ENCODE results near the gene CCDC57. TPM values are rescaled to one million over a fixed set of nuclear protein-coding genes. Genes with fewer than 3 reads are reported as not detected.

Gene CCDC57
- total RNA-seq, 1 donor from 2014 or later, result 8.6 TPM

GRCh38 chr17:82108961-82109475 is 103.6 kb downstream of the CCDC57 start:
- ATAC-seq (ENCODE audit: poor library complexity), result no peak

GRCh38 chr17:82108496-82108945 is 104.1 kb downstream of the CCDC57 start:
- DNase-seq (no peak), ATAC-seq (ENCODE audit: poor library complexity) (no peak)
- intact Hi-C loops (cut with DNase I), result no loop called here

More at GRCh38 chr17:82108961-82109475, 103.6 kb downstream of the CCDC57 start:
- intact Hi-C loops (cut with DNase I), result no loop called here
- no peak for DNase-seq

DNA sequence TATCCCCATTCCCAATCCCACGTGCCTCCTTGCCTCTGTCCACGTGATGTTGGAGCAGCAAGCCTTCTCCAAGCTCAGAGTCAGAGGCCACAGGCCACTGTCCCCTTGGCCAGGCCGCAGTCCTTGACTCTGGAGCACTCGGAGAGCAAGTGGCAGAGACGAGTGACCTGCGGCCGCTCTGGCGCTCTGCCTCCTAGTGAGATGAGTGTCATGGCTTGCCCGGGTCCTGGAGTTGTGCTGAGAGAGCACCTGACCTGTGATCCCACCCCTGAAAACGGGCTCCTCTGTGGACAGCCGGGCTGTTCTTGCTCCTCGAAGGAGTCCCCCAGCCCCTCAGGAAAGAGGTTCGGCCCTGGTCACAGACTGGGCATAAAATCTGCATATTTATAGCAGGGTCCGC is 104.6 kb downstream of the CCDC57 start:
- ATAC-seq (ENCODE audit: poor library complexity) (no peak), DNase-seq (peak; percentile 46)
- intact Hi-C loops (cut with DNase I), result no loop called here

DNA sequence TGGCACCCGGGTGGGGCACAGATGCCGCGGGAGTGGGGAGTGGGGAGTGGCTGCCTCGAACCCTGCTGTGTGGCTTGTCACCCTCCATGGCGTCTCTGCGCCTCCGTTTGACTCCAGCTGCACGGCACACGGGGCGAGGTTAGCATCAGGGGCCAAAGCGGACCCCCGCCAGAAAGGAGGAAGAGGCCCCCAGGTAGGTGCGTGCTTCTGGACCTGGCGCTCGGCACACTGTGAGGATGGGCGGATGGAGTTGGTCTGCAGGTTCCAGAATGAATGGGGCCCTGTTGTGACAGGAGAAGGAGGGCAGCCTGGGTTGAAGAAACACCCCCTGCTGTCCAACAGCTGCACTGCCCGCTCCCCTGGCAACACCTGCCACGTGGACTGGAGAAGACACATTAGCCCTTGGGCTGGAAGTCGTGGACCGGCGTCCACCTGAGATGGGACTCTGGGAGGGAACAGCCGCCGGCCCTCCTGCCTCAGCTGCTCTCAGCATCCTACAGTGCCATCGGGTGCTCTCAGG is 105.2 kb downstream of the CCDC57 start:
- DNase-seq, result peak; percentile 40
- no peak for ATAC-seq (ENCODE audit: poor library complexity)
- intact Hi-C loops (cut with DNase I), result no loop called here

DNA sequence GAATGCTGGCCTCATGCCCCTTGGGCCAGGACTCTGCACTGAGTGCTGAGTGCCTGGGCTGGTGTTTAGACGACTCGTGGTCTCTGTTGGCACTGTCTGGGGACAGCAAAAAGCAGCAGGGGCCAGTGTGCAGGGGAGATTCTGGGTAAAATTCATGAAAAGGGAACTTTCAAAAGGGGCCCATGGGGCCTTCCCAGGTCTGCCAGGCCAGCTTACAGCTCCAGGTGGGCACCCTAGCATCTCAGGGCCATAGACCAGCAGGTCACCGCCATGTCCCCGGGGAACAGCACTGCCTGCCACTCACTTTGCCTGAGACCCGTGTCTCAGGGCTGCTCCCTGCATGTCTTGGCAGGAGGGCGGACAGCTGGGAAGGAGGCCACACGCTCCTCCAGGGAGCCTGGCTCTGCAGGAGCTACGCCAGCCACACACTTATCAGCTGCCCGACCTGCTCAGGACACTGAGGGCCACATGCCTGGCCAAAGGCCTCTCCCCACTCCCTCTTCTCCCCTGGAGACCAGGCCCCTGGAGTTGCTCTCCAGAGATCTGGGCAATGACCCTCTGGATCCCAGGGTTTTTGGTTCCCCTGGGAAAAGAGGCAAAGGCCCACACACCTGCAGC is 105.8 kb downstream of the CCDC57 start:
- intact Hi-C loops (cut with DNase I), result no loop called here
- ATAC-seq (ENCODE audit: poor library complexity) (peak; percentile 9), DNase-seq (peak; percentile 43)

DNA sequence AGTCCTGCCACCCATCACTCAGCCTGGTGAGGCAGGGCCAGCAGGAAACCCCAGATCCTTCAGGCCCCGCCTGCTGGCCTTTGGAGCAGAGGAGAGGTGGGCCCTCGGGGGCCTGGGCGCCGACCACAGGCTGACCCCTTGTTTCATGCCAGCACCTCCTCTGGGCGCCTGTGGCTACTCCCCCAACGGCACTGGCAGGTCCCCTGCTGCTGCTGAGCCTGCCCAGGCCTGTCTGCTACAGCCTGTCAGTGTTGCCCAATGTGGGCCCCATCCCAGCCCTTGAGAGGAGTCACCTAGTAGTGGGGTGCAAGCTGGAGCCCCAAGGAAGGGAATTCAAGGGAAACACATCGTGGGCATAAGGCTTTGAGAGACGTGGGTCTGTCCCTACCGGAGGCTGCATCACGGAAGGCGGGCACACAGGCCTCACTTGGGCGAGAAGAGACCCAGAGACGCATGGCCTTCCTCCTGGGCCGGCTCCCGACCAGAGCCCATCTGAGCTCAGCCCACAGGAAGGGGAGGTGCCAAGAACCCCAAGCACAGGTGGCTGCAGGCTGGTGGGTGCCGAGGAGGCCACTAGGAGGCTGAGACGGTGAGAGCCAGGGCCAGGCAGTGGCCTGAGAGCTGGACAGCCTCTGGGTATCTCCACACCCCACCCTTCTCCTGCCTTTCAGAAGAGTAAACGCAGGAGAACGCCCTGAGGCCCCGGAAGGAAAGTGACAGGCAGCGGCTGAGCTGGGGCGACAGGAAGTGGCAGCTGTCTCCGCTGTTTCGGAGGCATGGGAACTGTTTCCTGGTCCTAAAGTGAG is 106.6 kb downstream of the CCDC57 start:
- DNase-seq, result peak; percentile 74
- intact Hi-C loops (cut with DNase I), result no loop called here
- peak; percentile 43 for ATAC-seq (ENCODE audit: poor library complexity)

- intact Hi-C loops (cut with DNase I), result no loop called here
- DNase-seq, result peak; percentile 37
Measured at GRCh38 chr17:82105417-82105881, 107.2 kb downstream of the CCDC57 start.

GRCh38 chr17:82104797-82105416 is 107.7 kb downstream of the CCDC57 start:
- DNase-seq (no peak), ATAC-seq (ENCODE audit: poor library complexity) (no peak)
- intact Hi-C loops (cut with DNase I), result no loop called here

More at GRCh38 chr17:82105417-82105881, 107.2 kb downstream of the CCDC57 start:
- no peak for ATAC-seq (ENCODE audit: poor library complexity)

DNA sequence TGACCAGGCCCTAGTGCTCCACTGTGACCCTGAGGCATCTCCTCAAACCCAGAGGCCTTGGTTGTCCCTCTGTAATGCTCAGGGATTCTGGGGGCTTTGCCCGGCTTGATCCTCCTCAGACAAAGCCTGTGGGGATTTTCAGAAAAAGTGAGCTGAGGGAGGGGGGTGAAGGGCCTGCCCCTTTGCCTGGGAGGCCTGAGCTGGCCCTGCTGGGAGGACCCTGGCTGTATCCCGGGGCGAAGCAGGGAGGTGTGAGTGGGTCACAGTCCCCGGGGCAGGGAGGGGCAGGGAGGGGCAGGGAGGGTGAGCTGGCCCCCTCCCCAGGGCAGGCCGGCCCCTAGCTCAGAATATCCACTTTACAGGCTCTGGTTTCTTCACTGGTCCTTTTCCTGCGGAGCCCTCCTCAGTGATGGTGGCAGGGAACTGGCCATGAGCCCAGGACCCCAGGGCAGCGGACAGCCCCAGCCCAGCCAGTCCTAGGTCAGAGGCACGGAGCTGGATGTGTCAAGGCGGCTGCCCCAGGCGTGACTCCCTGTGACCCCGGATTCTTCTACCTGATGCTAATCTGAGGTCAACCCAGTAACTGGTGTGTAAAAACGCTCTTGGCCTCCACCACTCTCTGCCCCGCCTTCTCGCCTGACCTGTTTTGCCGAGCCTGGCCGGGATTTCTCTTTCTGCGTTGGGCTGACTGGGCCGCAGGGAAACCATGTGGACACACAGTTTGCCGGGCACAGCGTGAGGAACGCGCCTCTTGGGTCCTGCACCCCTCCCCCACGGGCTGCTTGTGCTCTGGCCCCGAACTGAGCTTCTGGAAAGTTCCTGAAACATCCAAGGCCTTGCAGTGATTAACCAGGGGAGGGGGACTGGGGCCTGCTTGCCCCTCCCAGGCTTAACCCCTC is 108.8 kb downstream of the CCDC57 start:
- ATAC-seq (ENCODE audit: poor library complexity), result peak; percentile 11
- peak; percentile 79 for DNase-seq
- intact Hi-C loops (cut with DNase I), result no loop called here

- intact Hi-C loops (cut with DNase I), result no loop called here
- DNase-seq (peak; percentile 47), ATAC-seq (ENCODE audit: poor library complexity) (no peak)
Measured at GRCh38 chr17:82101767-82102679, 110.6 kb downstream of the CCDC57 start.

- DNase-seq, result peak; percentile 46
- intact Hi-C loops (cut with DNase I), result no loop called here
Measured at GRCh38 chr17:82101301-82101715, 111.3 kb downstream of the CCDC57 start.

GRCh38 chr17:82100502-82101298 is 111.9 kb downstream of the CCDC57 start:
- intact Hi-C loops (cut with DNase I), result no loop called here
- ATAC-seq (ENCODE audit: poor library complexity) (no peak), DNase-seq (peak; percentile 39)

More at GRCh38 chr17:82101301-82101715, 111.3 kb downstream of the CCDC57 start:
- ATAC-seq (ENCODE audit: poor library complexity), result no peak

DNA sequence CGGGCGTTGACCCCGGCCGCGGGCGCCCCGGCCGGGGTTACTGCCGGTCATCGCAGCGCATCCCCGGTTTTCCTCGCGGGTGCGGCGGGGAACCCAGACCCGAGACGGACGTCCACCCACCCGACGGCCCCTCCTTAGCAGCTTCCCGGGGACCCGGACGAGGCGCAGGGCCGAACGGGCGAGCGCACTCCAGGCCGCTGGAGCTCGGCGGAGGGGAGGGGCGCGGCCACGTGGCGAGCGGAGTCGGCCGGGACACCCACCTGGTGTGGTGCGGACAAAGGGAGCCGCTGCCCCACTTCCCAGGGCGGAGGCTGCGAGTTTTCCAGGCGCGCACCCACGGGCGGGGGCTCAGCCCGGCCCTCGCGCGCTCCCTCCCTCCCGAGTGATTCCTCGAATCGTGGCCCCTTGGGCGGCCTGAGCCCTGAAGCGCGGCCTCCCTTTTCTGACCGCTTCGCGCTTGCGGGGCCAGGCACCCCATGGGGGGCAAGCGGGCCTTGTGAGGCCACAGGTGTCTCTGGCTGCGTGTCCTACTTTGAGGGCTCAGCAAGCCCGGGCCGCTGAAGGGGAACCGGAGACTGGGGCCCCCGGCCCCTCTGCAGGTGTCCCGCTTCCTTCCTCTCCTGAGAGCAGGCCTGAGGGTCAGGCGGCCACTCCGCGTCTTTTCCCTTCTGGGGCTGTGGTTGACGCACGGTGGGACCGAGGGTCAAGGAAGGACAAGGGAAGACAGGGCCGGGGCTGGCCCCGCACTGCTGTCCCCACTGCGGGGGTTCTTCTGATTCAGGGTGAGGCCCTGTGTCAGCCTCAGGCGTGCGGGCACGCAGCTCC is 113.5 kb downstream of the CCDC57 start:
- intact Hi-C loops (cut with DNase I), result loop anchor here (5.0 kb wide), 1 partner anchor 62 kb away; the partner anchor contains the start of gene DCXR
- DNase-seq, result no peak
- ATAC-seq (ENCODE audit: poor library complexity), result peak; percentile 4

DNA sequence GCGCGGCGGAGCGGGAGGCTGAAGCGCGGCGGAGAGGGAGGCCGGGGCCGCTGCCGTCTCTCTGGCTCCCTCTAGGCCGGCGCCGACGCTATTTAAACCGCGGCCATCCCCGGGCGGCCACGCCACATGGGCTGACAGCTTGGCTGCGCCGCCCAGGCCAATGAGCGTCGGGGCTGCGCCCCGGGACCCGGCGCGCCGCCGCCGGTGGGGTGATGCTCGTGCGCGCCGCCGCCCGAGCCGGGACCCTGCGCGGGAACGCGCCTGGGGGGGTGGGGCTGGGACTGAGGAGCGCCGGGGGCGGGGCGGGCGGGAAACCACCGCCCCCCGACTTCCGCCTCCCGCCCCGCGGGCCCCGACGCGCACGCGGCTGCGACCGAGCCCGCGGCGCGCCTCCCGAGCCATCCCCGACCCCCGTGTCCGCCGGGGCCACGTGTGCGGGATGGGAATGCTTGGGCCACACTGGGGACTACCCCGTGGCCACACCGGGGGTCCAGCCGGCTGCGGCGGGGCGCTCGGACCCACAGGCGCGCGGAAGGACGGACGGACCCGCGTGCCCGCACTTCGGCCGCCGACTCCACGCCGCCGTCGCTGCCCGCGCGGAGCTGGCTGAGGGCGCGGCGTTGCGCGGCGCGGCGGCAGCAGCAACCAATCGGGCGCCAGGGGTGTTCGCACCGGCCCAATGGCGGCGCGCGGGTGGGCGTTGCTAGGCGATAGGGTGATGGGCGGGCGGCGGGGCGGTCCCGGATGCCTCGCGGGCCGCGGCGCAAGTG is 114.3 kb downstream of the CCDC57 start, which contains the start of gene FASN:
TSS of gene FASN (minus strand) at position 68 of the 770 bp plus-strand sequence. CDS start 1,791 bp downstream, outside the sequence.
- ATAC-seq (ENCODE audit: poor library complexity), result peak; percentile 90
- DNase-seq, result peak; percentile 96
- intact Hi-C loops (cut with DNase I), result loop anchor here (5.0 kb wide), 1 partner anchor 61 kb away; the partner anchor contains the start of gene DCXR

- intact Hi-C loops (cut with DNase I), result loop anchor here (5.0 kb wide), 1 partner anchor 61 kb away; the partner anchor contains the start of gene DCXR
- ATAC-seq (ENCODE audit: poor library complexity) (no peak), DNase-seq (no peak)
Measured at GRCh38 chr17:82097919-82098168, 114.8 kb downstream of the CCDC57 start.

Measured in Right ventricle myocardium superior (tissue), 1 donor.